Activated CD8-positive, alpha-beta memory T cell treated with anti-CD3 and anti-CD28 coated beads for 48 hours (primary cell): Measurements from ENCODE around the gene MTMR12.

Experiments
- DNase-seq, 3 experiments: peaks; one replicate each; pipeline ENCODE4 v3.0.0-alpha.2; 2020; ENCODE audit warnings: low read depth in 2 of 3, low spot score in 2 of 3

MTMR12 gene

DNA sequence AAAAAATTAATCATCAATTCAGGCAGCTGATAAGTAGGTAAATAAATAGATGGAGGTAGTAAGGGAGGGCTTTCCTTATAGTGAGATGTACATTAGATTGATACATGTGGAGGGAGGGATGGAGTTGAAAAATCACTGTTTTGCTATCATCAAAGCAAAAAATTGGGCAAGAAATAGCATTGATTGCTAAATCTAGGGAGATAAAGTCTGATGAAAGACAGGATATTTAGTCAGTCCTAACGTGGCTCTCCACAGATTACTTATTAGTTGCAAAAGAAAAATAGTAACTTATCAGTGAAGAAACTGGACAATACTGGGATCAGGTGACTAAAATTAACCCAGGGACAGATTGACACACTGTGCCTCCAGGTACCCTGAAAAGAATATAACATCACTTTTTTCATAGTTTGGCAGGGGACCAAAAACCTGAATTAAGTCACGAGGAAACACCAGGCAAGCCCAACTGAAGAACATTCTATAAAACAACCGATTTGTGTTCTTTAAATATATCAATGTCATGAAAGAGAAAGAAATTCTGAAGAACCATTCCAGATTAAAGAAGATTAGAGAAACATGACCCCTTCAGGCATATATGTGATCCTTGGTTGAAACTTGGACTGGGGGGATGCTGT lies 111.5 kb downstream of the MTMR12 start:
- no peak for DNase-seq

DNA sequence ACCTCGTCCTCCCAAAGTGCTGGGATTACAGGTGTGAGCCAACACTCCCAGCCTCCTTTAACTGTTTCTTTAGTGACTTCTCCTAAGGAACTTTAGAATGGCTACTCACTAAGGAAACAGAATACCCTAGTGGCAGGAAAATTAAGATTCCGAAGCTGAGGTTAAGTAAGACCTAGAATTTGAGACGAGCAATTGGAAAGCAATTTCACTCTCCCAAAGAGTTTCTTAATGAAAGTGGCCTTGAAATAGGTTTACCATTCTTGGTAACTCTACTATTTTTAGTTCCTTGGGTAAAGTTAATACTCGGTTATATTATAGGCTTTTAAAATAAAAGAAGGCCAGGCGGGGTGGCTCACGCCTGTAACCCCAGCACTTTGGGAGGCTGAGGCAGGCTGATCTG lies 115.7 kb downstream of the MTMR12 start:
- DNase-seq = no peak

DNA sequence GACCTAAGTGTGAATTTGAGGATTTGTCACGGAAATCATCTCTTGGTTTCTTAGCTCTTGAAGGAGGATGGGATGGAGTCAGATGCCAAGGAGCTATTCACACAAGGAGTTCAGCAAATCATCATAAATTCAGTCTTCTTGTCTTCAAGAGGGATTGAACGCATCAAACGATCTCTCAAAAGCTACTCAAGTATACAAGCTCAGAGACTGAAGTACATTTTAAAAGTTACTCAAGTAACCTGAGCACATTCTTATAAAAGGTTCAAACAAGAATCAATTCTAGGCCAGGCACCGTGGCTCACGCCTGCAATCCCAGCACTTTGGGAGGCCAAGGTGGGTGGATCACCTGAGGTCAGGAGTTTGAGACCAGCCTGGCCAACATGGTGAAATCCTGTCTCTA lies 117.5 kb downstream of the MTMR12 start:
- DNase-seq = no peak

DNA sequence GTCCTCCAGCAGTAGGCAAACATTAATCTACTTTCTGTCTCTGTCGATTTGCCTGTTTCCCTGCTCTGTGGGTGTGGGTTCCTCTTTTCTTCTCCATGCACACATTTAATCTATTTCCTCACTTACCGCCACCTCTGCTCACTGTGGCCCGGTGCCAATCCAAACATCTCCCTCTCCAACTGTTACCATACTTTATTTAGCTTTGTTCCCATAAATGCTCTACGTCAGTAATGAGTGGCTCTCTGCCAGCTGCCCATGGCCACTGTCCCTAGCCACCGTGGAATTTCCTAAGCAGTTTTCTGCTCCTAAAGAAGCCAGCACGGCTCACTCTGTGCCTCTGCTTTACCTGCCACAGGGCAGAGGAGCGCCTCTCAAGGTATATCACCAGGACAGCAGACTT lies 119.1 kb downstream of the MTMR12 start:
- no peak for DNase-seq

GRCh38 chr5:32190095-32190494 lies 122.6 kb downstream of the MTMR12 start:
- DNase-seq = no peak

GRCh38 chr5:32187675-32188074 lies 125.1 kb downstream of the MTMR12 start:
- no peak for DNase-seq

DNA sequence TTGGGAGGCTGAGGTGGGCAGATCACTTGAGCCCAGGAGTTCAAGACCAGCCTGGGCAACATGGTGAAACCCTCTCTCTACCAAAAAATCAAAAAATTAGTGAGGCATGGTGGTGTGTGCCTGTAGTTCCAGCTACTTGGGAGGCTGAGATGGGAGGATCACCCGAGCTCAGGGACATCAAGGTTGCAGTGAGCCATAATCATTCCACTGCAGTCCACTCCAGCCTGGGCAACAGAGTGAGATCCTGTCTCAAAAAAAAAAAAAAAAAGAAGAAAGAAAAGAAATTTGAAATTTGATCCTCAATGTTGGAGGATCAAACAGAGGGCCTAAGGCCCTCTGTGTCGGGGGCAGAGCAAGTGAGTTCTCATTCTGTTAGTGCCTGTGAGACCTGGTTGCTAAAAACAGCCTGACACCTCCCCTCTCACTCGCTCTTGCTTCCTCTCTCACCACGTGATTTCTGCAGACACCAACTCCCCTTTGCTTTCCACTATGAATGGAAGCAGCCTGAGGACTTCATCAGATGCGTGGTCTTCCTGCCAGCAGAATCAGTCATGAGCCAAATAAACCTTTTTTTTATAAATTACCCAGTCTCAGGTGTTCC lies 130.2 kb downstream of the MTMR12 start:
- no peak for DNase-seq
